CD14-positive monocyte (primary cell): Measurements from ENCODE around the gene LDLRAD4. TPM values are rescaled to one million over a fixed set of nuclear protein-coding genes. Genes with fewer than 3 reads are reported as not detected.

Experiments
- DNase-seq, 3 donors: peaks; one replicate each; pipeline ENCODE4 v3.0.0-alpha.2; 2011 to 2022
- H2AFZ ChIP-seq: 2 replicates; pipeline ENCODE4 v1.6.0; 2012; ENCODE audit warnings: mild to moderate bottlenecking, low read depth, low read length, inconsistent platforms; ENCODE audit not compliant: insufficient read depth, poor library complexity, severe bottlenecking
- H3K27ac ChIP-seq, 2 donors: 1 replicate in 1 of 2; 2 replicates in 1 of 2; pipeline ENCODE4 v1.5.1; 2012 to 2013; ENCODE audit warnings: low read length in 2 of 2, control low read depth in 1 of 2, inconsistent platforms in 1 of 2, low read depth in 1 of 2, mild to moderate bottlenecking in 1 of 2
- H3K27me3 ChIP-seq, 2 donors: one replicate each; pipeline versions ENCODE4 v1.6.0 to v1.6.1; 2011 to 2013; ENCODE audit warnings: low read length in 2 of 2; ENCODE audit not compliant: control insufficient read depth in 2 of 2, insufficient read depth in 2 of 2
- H3K36me3 ChIP-seq, 2 donors: replicated peaks in 1 of 2; 1 replicate in 1 of 2; 2 replicates in 1 of 2; pipeline versions ENCODE4 v1.5.1 to v1.6.1; 2012 to 2013; ENCODE audit warnings: low read length in 2 of 2, control low read depth in 1 of 2, inconsistent platforms in 1 of 2, mild to moderate bottlenecking in 1 of 2; ENCODE audit not compliant: insufficient read depth in 2 of 2, control insufficient read depth in 1 of 2
- H3K4me1 ChIP-seq, 2 donors: 1 replicate in 1 of 2; 2 replicates in 1 of 2; pipeline versions ENCODE4 v1.5.1 to v1.6.1; 2012 to 2013; ENCODE audit warnings: low read length in 2 of 2, control low read depth in 1 of 2, inconsistent platforms in 1 of 2, mild to moderate bottlenecking in 1 of 2, moderate library complexity in 1 of 2; ENCODE audit not compliant: insufficient read depth in 2 of 2, control insufficient read depth in 1 of 2
- H3K4me2 ChIP-seq: replicated peaks from 2 replicates; pipeline ENCODE3; 2012; ENCODE audit warnings: low read length, moderate library complexity, mild to moderate bottlenecking; ENCODE audit not compliant: poor library complexity, severe bottlenecking; ENCODE audit errors: extremely low read depth
- H3K4me3 ChIP-seq, 3 experiments: fragments of 200-600 bp in 1 of 3; sonication (generic) in 1 of 3; replicated peaks in 1 of 3; 1 replicate in 2 of 3; 2 replicates in 1 of 3; pipeline ENCODE4 v1.5.1; 2011 to 2013; ENCODE audit warnings: low read length in 3 of 3, mild to moderate bottlenecking in 3 of 3, control low read depth in 2 of 3, low read depth in 2 of 3, inconsistent platforms in 1 of 3, moderate library complexity in 1 of 3
- H3K79me2 ChIP-seq: 2 replicates; pipeline ENCODE4 v1.6.0; 2012; ENCODE audit warnings: mild to moderate bottlenecking, control low read depth, inconsistent platforms, low read length, moderate library complexity; ENCODE audit not compliant: insufficient read depth
- H3K9ac ChIP-seq: 2 replicates; pipeline ENCODE4 v1.6.0; 2017; ENCODE audit warnings: low read length, mild to moderate bottlenecking; ENCODE audit not compliant: insufficient read depth, poor library complexity, severe bottlenecking
- H3K9me3 ChIP-seq, 2 donors: replicated peaks in 1 of 2; 1 replicate in 1 of 2; 2 replicates in 1 of 2; pipeline versions ENCODE4 v1.5.1 to v1.6.1; 2012 to 2013; ENCODE audit warnings: low read length in 2 of 2, control low read depth in 1 of 2; ENCODE audit not compliant: control insufficient read depth in 1 of 2, insufficient read depth in 1 of 2
- H4K20me1 ChIP-seq: 2 replicates; pipeline ENCODE4 v1.6.0; 2012; ENCODE audit warnings: mild to moderate bottlenecking, low read length, control low read depth, moderate library complexity; ENCODE audit not compliant: insufficient read depth
- H3K27ac Mint-ChIP-seq, 7 donors: one replicate each; pipeline ENCODE4 v1.8.0; 2020; ENCODE audit warnings: mild to moderate bottlenecking in 7 of 7, mixed read lengths in 7 of 7, moderate library complexity in 6 of 7, inconsistent platforms in 2 of 7
- H3K27me3 Mint-ChIP-seq, 3 donors: one replicate each; pipeline ENCODE4 v1.8.0; 2021 to 2022; ENCODE audit warnings: low read depth in 3 of 3, mild to moderate bottlenecking in 3 of 3, mixed read lengths in 3 of 3, moderate library complexity in 3 of 3, inconsistent platforms in 1 of 3
- H3K36me3 Mint-ChIP-seq, 2 donors: one replicate each; pipeline ENCODE4 v1.8.0; 2020; ENCODE audit warnings: mixed read lengths in 2 of 2, inconsistent platforms in 1 of 2, mild to moderate bottlenecking in 1 of 2
- H3K4me1 Mint-ChIP-seq: one replicate; pipeline ENCODE4 v1.8.0; 2020; ENCODE audit warnings: mild to moderate bottlenecking, mixed read lengths
- H3K4me3 Mint-ChIP-seq, 2 donors: one replicate each; pipeline ENCODE4 v1.8.0; 2020; ENCODE audit warnings: mild to moderate bottlenecking in 2 of 2, mixed read lengths in 2 of 2, moderate library complexity in 1 of 2
- H3K9me3 Mint-ChIP-seq, 7 donors: one replicate each; pipeline ENCODE4 v1.8.0; 2020 to 2022; ENCODE audit warnings: mixed read lengths in 7 of 7, mild to moderate bottlenecking in 6 of 7, moderate library complexity in 6 of 7, inconsistent platforms in 2 of 7
- CTCF ChIP-seq: fragments of 200-600 bp; IDR thresholded peaks from one replicate; pipeline ENCODE4 v1.8.0; 2022; ENCODE audit warnings: antibody characterized with exemption, mild to moderate bottlenecking
- WGBS: methylation state at CpG from one replicate; pipeline ENCODE4 v1.1.5; 2013; ENCODE audit warnings: missing lambda C conversion rate; ENCODE audit not compliant: insufficient coverage; 5-methylcytosine and 5-hydroxymethylcytosine counted together
- intact Hi-C, 2 donors: fragments of 100-400 bp; cut with micrococcal nuclease; formaldehyde crosslinking; loops; one replicate each; pipeline versions ENCODE4 v1.15.0 to v1.15.1; 2023
- polyA plus RNA-seq, 3 donors: library from polyadenylated mRNA; depleted of rRNA in 1 of 3; unstranded in 2 of 3; stranded (reverse) in 1 of 3; fragments of 300-500 nt in 2 of 3; fragments of >200 nt in 1 of 3; fragmentation: Illumina TruSeq in 2 of 3; gene quantifications; 1 replicate in 2 of 3; 2 replicates in 1 of 3; pipeline ENCODE4 v1.2.3, GENCODE V29; 2012 to 2021

LDLRAD4 gene
- polyA plus RNA-seq, 3 donors: 13.5 to 15.4 (median 13.8) TPM

GRCh38 chr18:13221869-13222855 lies 3.6 kb downstream of the LDLRAD4 start:
- peaks cover 3% of the 10 kb centered on the region for H4K20me1 ChIP-seq
- Mint-ChIP-seq H3K4me1 (peaks cover 58% of the 10 kb centered on the region), H3K27ac (peak overlapping the region; percentile 75 to 91 (median 90)), H3K4me3 (peak overlapping the region; percentile 78 to 90), H3K9me3 (no peaks in the 10 kb centered on the region), H3K27me3 (peaks cover 11 to 17% (median 14%) of the 10 kb centered on the region in 3 donors), H3K36me3 (peaks cover 0 to 3% of the 10 kb centered on the region in 2 donors)
- peak overlapping the region; percentile 18 for H3K9ac ChIP-seq
- intact Hi-C loops: loop anchor here in 1 of 2 donors (5.0 kb wide), 1 partner anchor 40 kb away; no protein-coding TSS in a partner anchor
- DNase-seq: peak; percentile 51 to 79 (median 57)
- H3K36me3 ChIP-seq: no peaks in the 10 kb centered on the region
- peaks cover 11% of the 10 kb centered on the region for H3K79me2 ChIP-seq
- no peaks in the 10 kb centered on the region for H3K9me3 ChIP-seq
- H3K27me3 ChIP-seq: peaks cover 0 to 2% of the 10 kb centered on the region in 2 donors
- H3K4me2 ChIP-seq: peak overlapping the region; percentile 77
- TF ChIP-seq CTCF: no peak
- peak overlapping the region; percentile 66 for H2AFZ ChIP-seq
- H3K27ac ChIP-seq: peak overlapping the region; percentile 51 to 77
- WGBS: 3% methylated on average over 14 of the region's 24 CpGs
- peak overlapping the region; percentile 4 to 70 (median 12) for H3K4me3 ChIP-seq
- peaks cover 50 to 61% of the 10 kb centered on the region in 2 donors for H3K4me1 ChIP-seq

DNA sequence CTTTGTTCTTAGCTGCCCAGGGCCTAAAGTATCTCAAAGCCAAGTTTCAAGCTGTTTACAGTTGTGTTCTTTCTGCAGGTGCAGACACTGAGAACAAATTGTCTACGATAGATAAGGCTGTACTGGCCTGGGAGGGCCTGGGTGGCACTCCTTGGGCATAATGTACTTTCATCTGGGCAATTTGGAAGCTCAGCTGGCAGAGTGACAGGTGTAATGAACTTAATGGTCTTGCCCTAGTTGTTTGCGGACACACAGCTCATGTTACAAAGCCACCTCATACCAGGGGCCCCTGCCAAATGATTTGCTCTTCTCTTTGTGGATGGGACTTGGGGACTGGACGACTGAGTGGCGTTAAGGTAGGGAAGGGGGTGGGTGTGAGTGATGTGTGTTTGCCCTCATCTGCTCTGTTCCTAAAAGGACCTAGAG lies 4.3 kb downstream of the LDLRAD4 start:
- Histone ChIP-seq H3K27me3 (peaks cover 0 to 2% of the 10 kb centered on the region in 2 donors), H2AFZ (peak overlapping the region; percentile 66), H4K20me1 (peaks cover 7% of the 10 kb centered on the region), H3K9ac (peak overlapping the region; percentile 18), H3K79me2 (peaks cover 11% of the 10 kb centered on the region), H3K4me1 (peaks cover 50 to 61% of the 10 kb centered on the region in 2 donors), H3K9me3 (no peaks in the 10 kb centered on the region), H3K36me3 (no peaks in the 10 kb centered on the region), H3K4me2 (peak overlapping the region; percentile 77), H3K4me3 (peak overlapping the region; percentile 4 to 70 (median 12)), H3K27ac (peak overlapping the region; percentile 51 to 77)
- Mint-ChIP-seq H3K4me3 (peak overlapping the region; percentile 78 to 90), H3K9me3 (peaks cover 0 to 5% (median 0%) of the 10 kb centered on the region in 7 donors), H3K27me3 (peaks cover 11 to 17% (median 14%) of the 10 kb centered on the region in 3 donors), H3K36me3 (peaks cover 2 to 3% of the 10 kb centered on the region in 2 donors), H3K4me1 (peaks cover 58% of the 10 kb centered on the region), H3K27ac (peak overlapping the region; percentile 75 to 91 (median 90))
- TF ChIP-seq CTCF: no peak
- no CpG with 5 or more reads among the region's 4 CpGs for WGBS
- intact Hi-C loops: loop anchor here in 1 of 2 donors (5.0 kb wide), 1 partner anchor 39 kb away; no protein-coding TSS in a partner anchor
- DNase-seq: no peak
